Measurements from ENCODE around the gene PIGW. TPM values are rescaled to one million over a fixed set of nuclear protein-coding genes. Genes with fewer than 3 reads are reported as not detected.

Gene PIGW
- total and polyA plus RNA-seq, 9 of the 15 experiments (the other 6 are each of a cell fraction or from before 2014, with no cell fraction given): 9.5 to 33.9 (median 21.2) TPM

DNA sequence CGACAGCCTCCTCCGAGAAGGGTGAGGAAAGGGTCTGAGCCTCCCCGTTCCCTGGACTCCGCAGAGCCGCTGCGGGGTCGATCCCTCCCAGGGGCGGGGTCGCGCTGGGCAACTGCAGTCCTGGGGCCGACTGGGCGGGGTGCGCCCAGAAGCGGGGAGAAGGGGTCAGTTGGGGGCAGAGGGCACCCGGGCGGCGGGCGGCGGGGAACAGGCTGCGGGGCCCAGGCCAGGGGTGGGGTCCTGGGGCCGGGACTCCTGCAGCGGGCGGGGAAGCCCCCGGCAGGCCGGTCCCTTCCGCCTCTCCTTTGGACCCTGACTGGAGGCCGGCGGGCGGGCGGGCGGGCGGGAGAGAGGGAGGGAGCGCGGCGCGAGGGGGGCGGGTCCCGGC is 10.3 kb downstream of the PIGW start (continued):
- TF ChIP-seq, protein P1, sequence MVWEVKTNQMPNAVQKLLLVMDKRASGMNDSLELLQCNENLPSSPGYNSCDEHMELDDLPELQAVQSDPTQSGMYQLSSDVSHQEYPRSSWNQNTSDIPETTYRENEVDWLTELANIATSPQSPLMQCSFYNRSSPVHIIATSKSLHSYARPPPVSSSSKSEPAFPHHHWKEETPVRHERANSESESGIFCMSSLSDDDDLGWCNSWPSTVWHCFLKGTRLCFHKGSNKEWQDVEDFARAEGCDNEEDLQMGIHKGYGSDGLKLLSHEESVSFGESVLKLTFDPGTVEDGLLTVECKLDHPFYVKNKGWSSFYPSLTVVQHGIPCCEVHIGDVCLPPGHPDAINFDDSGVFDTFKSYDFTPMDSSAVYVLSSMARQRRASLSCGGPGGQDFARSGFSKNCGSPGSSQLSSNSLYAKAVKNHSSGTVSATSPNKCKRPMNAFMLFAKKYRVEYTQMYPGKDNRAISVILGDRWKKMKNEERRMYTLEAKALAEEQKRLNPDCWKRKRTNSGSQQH (CRISPR knock-in tag; IDR thresholded peaks at IDR 0.05): no peak
- TF ChIP-seq NFE2L1 (tag; IDR thresholded peaks at IDR 0.05; ENCODE audit: borderline replicate concordance, low read depth): no peak
- 0 out of 2 replicates have a peak, but pooled peaks have one; percentile 15 for TF ChIP-seq ZNF766 (CRISPR knock-in tag; conservative IDR thresholded peaks at IDR 0.05)
- no peak for TF ChIP-seq TBL1XR1 (IDR thresholded peaks at IDR 0.05; ENCODE audit: low read length in 2 of 2)
- peak; percentile 59 for TF ChIP-seq ELF1 (tag; IDR thresholded peaks at IDR 0.05)
- no peak for TF ChIP-seq NR2C2 (CRISPR knock-in tag; IDR thresholded peaks at IDR 0.05)
- TF ChIP-seq NR2C2 (tag; IDR thresholded peaks at IDR 0.05): peak; percentile 69
- TF ChIP-seq, protein P2, sequence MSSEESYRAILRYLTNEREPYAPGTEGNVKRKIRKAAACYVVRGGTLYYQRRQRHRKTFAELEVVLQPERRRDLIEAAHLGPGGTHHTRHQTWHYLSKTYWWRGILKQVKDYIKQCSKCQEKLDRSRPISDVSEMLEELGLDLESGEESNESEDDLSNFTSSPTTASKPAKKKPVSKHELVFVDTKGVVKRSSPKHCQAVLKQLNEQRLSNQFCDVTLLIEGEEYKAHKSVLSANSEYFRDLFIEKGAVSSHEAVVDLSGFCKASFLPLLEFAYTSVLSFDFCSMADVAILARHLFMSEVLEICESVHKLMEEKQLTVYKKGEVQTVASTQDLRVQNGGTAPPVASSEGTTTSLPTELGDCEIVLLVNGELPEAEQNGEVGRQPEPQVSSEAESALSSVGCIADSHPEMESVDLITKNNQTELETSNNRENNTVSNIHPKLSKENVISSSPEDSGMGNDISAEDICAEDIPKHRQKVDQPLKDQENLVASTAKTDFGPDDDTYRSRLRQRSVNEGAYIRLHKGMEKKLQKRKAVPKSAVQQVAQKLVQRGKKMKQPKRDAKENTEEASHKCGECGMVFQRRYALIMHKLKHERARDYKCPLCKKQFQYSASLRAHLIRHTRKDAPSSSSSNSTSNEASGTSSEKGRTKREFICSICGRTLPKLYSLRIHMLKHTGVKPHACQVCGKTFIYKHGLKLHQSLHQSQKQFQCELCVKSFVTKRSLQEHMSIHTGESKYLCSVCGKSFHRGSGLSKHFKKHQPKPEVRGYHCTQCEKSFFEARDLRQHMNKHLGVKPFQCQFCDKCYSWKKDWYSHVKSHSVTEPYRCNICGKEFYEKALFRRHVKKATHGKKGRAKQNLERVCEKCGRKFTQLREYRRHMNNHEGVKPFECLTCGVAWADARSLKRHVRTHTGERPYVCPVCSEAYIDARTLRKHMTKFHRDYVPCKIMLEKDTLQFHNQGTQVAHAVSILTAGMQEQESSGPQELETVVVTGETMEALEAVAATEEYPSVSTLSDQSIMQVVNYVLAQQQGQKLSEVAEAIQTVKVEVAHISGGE (CRISPR knock-in tag; IDR thresholded peaks at IDR 0.05): peak in 1 of 3 experiments; percentile 66; a peak in 1 of 6 replicates
- no peak for TF ChIP-seq HDAC8 (tag; IDR thresholded peaks at IDR 0.05)
- TF ChIP-seq HNRNPL (IDR thresholded peaks at IDR 0.05; ENCODE audit: low read depth, low read length): no peak
- TF ChIP-seq TAL1 (IDR thresholded peaks at IDR 0.05): no peak
- TF ChIP-seq SUPT5H (IDR thresholded peaks at IDR 0.05): 0 out of 2 replicates have a peak, but pooled peaks have one; percentile 13
- TF ChIP-seq, protein P3, sequence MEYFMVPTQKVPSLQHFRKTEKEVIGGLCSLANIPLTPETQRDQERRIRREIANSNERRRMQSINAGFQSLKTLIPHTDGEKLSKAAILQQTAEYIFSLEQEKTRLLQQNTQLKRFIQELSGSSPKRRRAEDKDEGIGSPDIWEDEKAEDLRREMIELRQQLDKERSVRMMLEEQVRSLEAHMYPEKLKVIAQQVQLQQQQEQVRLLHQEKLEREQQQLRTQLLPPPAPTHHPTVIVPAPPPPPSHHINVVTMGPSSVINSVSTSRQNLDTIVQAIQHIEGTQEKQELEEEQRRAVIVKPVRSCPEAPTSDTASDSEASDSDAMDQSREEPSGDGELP (CRISPR knock-in tag; IDR thresholded peaks at IDR 0.05; ENCODE audit: borderline replicate concordance): no peak
- no peak for TF ChIP-seq MCM5 (IDR thresholded peaks at IDR 0.05; ENCODE audit: low read depth)
- TF ChIP-seq HDGF (IDR thresholded peaks at IDR 0.05): no peak
- 0 out of 2 replicates have a peak, but pooled peaks have one; percentile 47 for TF ChIP-seq KLF13 (tag; IDR thresholded peaks at IDR 0.05; ENCODE audit: borderline replicate concordance, low read depth)
- no peak for TF ChIP-seq RFX1 (IDR thresholded peaks at IDR 0.05)
- TF ChIP-seq PHF20 (IDR thresholded peaks at IDR 0.05; ENCODE audit: partially characterized antibody): peak; percentile 1
- TF ChIP-seq MEF2A (IDR thresholded peaks at IDR 0.05; ENCODE audit: control insufficient read depth, low read depth, low read length): no peak
- TF ChIP-seq BRD4 (IDR thresholded peaks at IDR 0.05): peak; percentile 54; the same call in 1 of the 2 replicates
- no peak for TF ChIP-seq GATAD2A (IDR thresholded peaks at IDR 0.05)
- TF ChIP-seq SAFB2 (IDR thresholded peaks at IDR 0.05; ENCODE audit: borderline replicate concordance, low read depth, low read length, severe bottlenecking): no peak
- no peak for TF ChIP-seq NFATC3 (IDR thresholded peaks at IDR 0.05)
- 0 out of 2 replicates have a peak, but pooled peaks have one; percentile 16 for TF ChIP-seq ERF (CRISPR knock-in tag; IDR thresholded peaks at IDR 0.05)
- 0 out of 2 replicates have a peak, but pooled peaks have one; percentile 89 for TF ChIP-seq POLR2A (conservative IDR thresholded peaks at IDR 0.05)
- TF ChIP-seq XRCC5 (IDR thresholded peaks at IDR 0.05; ENCODE audit: low read depth, low read length): no peak
- TF ChIP-seq TGIF2 (CRISPR knock-in tag; IDR thresholded peaks at IDR 0.05): no peak
